ENCODE results near the gene PNMA8C.

PNMA8C gene

DNA sequence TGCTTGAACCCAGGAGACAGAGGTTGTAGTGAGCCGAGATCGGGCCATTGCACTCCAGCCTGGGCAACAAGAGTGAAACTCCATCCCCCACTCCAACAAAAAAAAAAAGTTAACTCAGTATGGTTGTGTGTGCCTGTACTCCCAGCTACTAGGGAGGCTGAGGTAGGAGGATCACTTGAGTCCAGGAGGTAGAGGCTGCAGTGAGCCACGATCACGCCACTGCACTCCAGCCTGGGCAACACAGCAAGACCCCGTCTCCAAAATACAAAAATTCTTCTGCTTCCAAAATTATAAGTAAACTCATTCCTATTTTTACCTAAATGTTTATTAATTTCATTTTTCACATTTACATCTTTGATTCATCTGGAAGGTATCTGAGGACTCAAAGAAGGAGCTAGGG lies 28.2 kb upstream of the PNMA8C start:
- Histone ChIP-seq H3K27ac (ENCODE audit: poor library complexity, severe bottlenecking) (no peak overlapping the region), H3K9me3 (ENCODE audit: severe bottlenecking) (no peaks in the 10 kb centered on the region), H3K27me3 (ENCODE audit: insufficient read depth, poor library complexity, severe bottlenecking) (no peaks in the 10 kb centered on the region), H3K36me3 (ENCODE audit: low read depth) (no peaks in the 10 kb centered on the region), H3K4me1 (ENCODE audit: insufficient read depth, poor library complexity, severe bottlenecking) (peaks cover 33% of the 10 kb centered on the region), H3K4me3 (ENCODE audit: severe bottlenecking) (no peak overlapping the region)
- TF ChIP-seq CTCF (IDR thresholded peaks at IDR 0.05; ENCODE audit: poor library complexity, severe bottlenecking) = no peak
- no peak for ATAC-seq (ENCODE audit: low read depth)
- DNase-seq (ENCODE audit: low spot score) = no peak

- H3K4me1 ChIP-seq (ENCODE audit: insufficient read depth, poor library complexity, severe bottlenecking) = peaks cover 30% of the 10 kb centered on the region
- H3K36me3 ChIP-seq (ENCODE audit: low read depth) = no peaks in the 10 kb centered on the region
- TF ChIP-seq CTCF (IDR thresholded peaks at IDR 0.05; ENCODE audit: poor library complexity, severe bottlenecking) = no peak
- H3K27ac ChIP-seq (ENCODE audit: poor library complexity, severe bottlenecking) = peak overlapping the region; percentile 28
- DNase-seq (ENCODE audit: low spot score) (no peak), ATAC-seq (ENCODE audit: low read depth) (no peak)
- no peaks in the 10 kb centered on the region for H3K9me3 ChIP-seq (ENCODE audit: severe bottlenecking)
- H3K27me3 ChIP-seq (ENCODE audit: insufficient read depth, poor library complexity, severe bottlenecking) = no peaks in the 10 kb centered on the region
- no peak overlapping the region for H3K4me3 ChIP-seq (ENCODE audit: severe bottlenecking)
Measured at GRCh38 chr19:46454244-46454643, 25.5 kb upstream of the PNMA8C start.

DNA sequence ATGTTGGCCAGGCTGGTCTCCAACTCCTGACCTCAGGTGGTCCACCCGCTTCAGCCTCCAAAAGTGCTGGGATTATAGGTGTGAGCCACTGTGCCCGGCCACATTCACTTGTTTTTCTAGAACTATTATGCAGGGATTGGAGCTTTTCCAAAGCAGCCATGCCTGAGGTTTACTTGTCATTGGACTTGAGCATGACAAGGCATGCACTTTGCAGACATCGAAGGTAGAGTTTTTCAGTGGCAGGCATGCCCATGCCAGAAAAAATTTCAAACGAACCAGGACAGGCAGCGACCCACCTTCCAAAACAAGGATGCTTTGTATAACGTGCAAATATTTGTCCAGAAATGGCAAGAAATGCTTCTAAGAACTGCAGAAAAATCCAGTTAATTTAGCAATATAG lies 24.9 kb upstream of the PNMA8C start:
- H3K27me3 ChIP-seq (ENCODE audit: insufficient read depth, poor library complexity, severe bottlenecking) = no peaks in the 10 kb centered on the region
- TF ChIP-seq CTCF (IDR thresholded peaks at IDR 0.05; ENCODE audit: poor library complexity, severe bottlenecking) = no peak
- H3K4me1 ChIP-seq (ENCODE audit: insufficient read depth, poor library complexity, severe bottlenecking) = peaks cover 30% of the 10 kb centered on the region
- ATAC-seq (ENCODE audit: low read depth) (peak; percentile 29; the same call in 1 of the 3 replicates), DNase-seq (ENCODE audit: low spot score) (no peak)
- no peaks in the 10 kb centered on the region for H3K36me3 ChIP-seq (ENCODE audit: low read depth)
- peak overlapping the region; percentile 28 for H3K27ac ChIP-seq (ENCODE audit: poor library complexity, severe bottlenecking)
- no peak overlapping the region for H3K4me3 ChIP-seq (ENCODE audit: severe bottlenecking)
- H3K9me3 ChIP-seq (ENCODE audit: severe bottlenecking) = no peaks in the 10 kb centered on the region

- no peaks in the 10 kb centered on the region for H3K36me3 ChIP-seq (ENCODE audit: low read depth)
- H3K4me1 ChIP-seq (ENCODE audit: insufficient read depth, poor library complexity, severe bottlenecking) = peaks cover 30% of the 10 kb centered on the region
- H3K27me3 ChIP-seq (ENCODE audit: insufficient read depth, poor library complexity, severe bottlenecking) = no peaks in the 10 kb centered on the region
- TF ChIP-seq CTCF (IDR thresholded peaks at IDR 0.05; ENCODE audit: poor library complexity, severe bottlenecking) = no peak
- DNase-seq (ENCODE audit: low spot score) (no peak), ATAC-seq (ENCODE audit: low read depth) (no peak)
- H3K4me3 ChIP-seq (ENCODE audit: severe bottlenecking) = no peak overlapping the region
- H3K27ac ChIP-seq (ENCODE audit: poor library complexity, severe bottlenecking) = peak overlapping the region; percentile 68
- H3K9me3 ChIP-seq (ENCODE audit: severe bottlenecking) = no peaks in the 10 kb centered on the region
Measured at GRCh38 chr19:46452186-46452585, 23.4 kb upstream of the PNMA8C start.

GRCh38 chr19:46451352-46451751 lies 22.6 kb upstream of the PNMA8C start:
- TF ChIP-seq CTCF (IDR thresholded peaks at IDR 0.05; ENCODE audit: poor library complexity, severe bottlenecking) = no peak
- Histone ChIP-seq H3K4me3 (ENCODE audit: severe bottlenecking) (no peak overlapping the region), H3K27ac (ENCODE audit: poor library complexity, severe bottlenecking) (peak overlapping the region; percentile 68), H3K4me1 (ENCODE audit: insufficient read depth, poor library complexity, severe bottlenecking) (peaks cover 28% of the 10 kb centered on the region), H3K27me3 (ENCODE audit: insufficient read depth, poor library complexity, severe bottlenecking) (no peaks in the 10 kb centered on the region), H3K9me3 (ENCODE audit: severe bottlenecking) (no peaks in the 10 kb centered on the region), H3K36me3 (ENCODE audit: low read depth) (no peaks in the 10 kb centered on the region)
- DNase-seq (ENCODE audit: low spot score) (no peak), ATAC-seq (ENCODE audit: low read depth) (peak; percentile 89)

All from RWPE2 (cell line).